Panc1 (cell line): Measurements from ENCODE around the gene PHF2. TPM values are rescaled to one million over a fixed set of nuclear protein-coding genes. Genes with fewer than 3 reads are reported as not detected.

Experiments used
- ATAC-seq: fragments of 200-7000 bp; cut with Tn5 transposase; 2 replicates; pipeline ENCODE4 v1.9.1; 2020; ENCODE audit warnings: mild to moderate bottlenecking, moderate library complexity
- BruUV-seq: library from RNA; stranded (reverse); fragments of 400-500 nt; replicated peaks from 2 replicates; lab custom pipeline; 2021; lab: Mats Ljungman, UMichigan
- CTCF ChIA-PET: fragments of 300-600 bp; sonication (Branson Sonifier 250); formaldehyde crosslinking; loops from one replicate; lab custom pipeline; 2022; ENCODE audit warnings: antibody characterized with exemption; lab: Charles Lee
- POLR2A ChIA-PET: fragments of 300-600 bp; sonication (Branson Sonifier 250); formaldehyde crosslinking; loops from one replicate; lab custom pipeline; 2022; ENCODE audit warnings: antibody characterized with exemption; lab: Charles Lee
- DNase-seq: peaks from one replicate; pipeline ENCODE4 v3.0.0-alpha.2; 2010; ENCODE audit warnings: low read depth, low spot score
- H3K27ac ChIP-seq: 2 replicates; pipeline ENCODE4 v1.5.1; 2011; ENCODE audit warnings: mild to moderate bottlenecking, low read length, inconsistent platforms
- H3K27me3 ChIP-seq: fragments of 200-500 bp; sonication (Bioruptor generic); 2 replicates; pipeline ENCODE4 v1.6.0; 2014; ENCODE audit warnings: low read length, inconsistent platforms; ENCODE audit not compliant: control insufficient read depth, insufficient read depth
- H3K36me3 ChIP-seq: fragments of 200-500 bp; sonication (Bioruptor generic); 2 replicates; pipeline ENCODE4 v1.5.1; 2014; ENCODE audit warnings: inconsistent platforms, mild to moderate bottlenecking, low read length, moderate library complexity; ENCODE audit not compliant: control insufficient read depth, insufficient read depth
- H3K4me1 ChIP-seq: 2 replicates; pipeline ENCODE4 v1.5.1; 2011; ENCODE audit warnings: inconsistent platforms, mild to moderate bottlenecking, low read length, moderate library complexity; ENCODE audit not compliant: control insufficient read depth, insufficient read depth
- H3K4me3 ChIP-seq, 2 experiments: 2 replicates each; pipeline ENCODE4 v1.5.1; 2011 to 2012; ENCODE audit warnings: low read depth in 2 of 2, low read length in 2 of 2, mild to moderate bottlenecking in 2 of 2, inconsistent platforms in 1 of 2, moderate library complexity in 1 of 2
- H3K9me3 ChIP-seq: fragments of 200-500 bp; sonication (Bioruptor generic); 2 replicates; pipeline ENCODE4 v1.5.1; 2014; ENCODE audit warnings: low read depth, mild to moderate bottlenecking, inconsistent platforms, low read length, moderate library complexity; ENCODE audit not compliant: control insufficient read depth, insufficient read depth
- POLR2AphosphoS5 ChIP-seq: IDR thresholded peaks from 2 replicates; pipeline ENCODE4 v1.6.1; 2012; ENCODE audit warnings: mild to moderate bottlenecking, low read depth, low read length, moderate library complexity
- SIN3A ChIP-seq: IDR thresholded peaks from 2 replicates; pipeline ENCODE4 v1.6.1; 2012; ENCODE audit warnings: low read depth, mild to moderate bottlenecking, low read length, moderate library complexity, borderline replicate concordance; ENCODE audit not compliant: insufficient read depth
- TCF7L2 ChIP-seq: IDR thresholded peaks from 2 replicates; pipeline ENCODE4 v1.6.1; 2011; ENCODE audit warnings: mild to moderate bottlenecking, low read depth, low read length, inconsistent platforms
- in situ Hi-C: cut with HindIII; loops from 2 replicates; pipeline ENCODE4 v1.10.0; 2016; ENCODE audit warnings: low sequenced_read_pairs, low pct_unique_long_range_greater_than_20kb
- intact Hi-C: fragments of 100-400 bp; cut with micrococcal nuclease; formaldehyde crosslinking; loops from one replicate; pipeline ENCODE4 v1.10.0; 2022; ENCODE audit not compliant: unreplicated experiment
- total RNA-seq: library from RNA; stranded (reverse); gene quantifications from one replicate; pipeline ENCODE4 v1.2.1, GENCODE V29; 2021; ENCODE audit not compliant: unreplicated experiment
- TF ChIP-seq, protein P1 (sequence below): fragments of 450-650 bp; IDR thresholded peaks from 2 replicates; pipeline ENCODE4 v1.5.1; 2017; ENCODE audit warnings: mild to moderate bottlenecking
- TF ChIP-seq, protein P2 (sequence below), 2 experiments: IDR thresholded peaks; 2 replicates each; pipeline ENCODE4 v1.6.1; 2011 to 2012; ENCODE audit warnings: low read depth in 2 of 2, control low read depth in 1 of 2, low read length in 1 of 2, mild to moderate bottlenecking in 1 of 2, moderate library complexity in 1 of 2; ENCODE audit not compliant: insufficient read depth in 1 of 2

The PHF2 gene
- total RNA-seq, 1 experiment from 2014 or later = 16.6 TPM

- in situ Hi-C loops = no loop called here
- ChIA-PET POLR2A (no interaction called here), CTCF (no interaction called here)
- Histone ChIP-seq H3K36me3 (no peaks in the 10 kb centered on the region), H3K27ac (no peak overlapping the region), H3K9me3 (no peaks in the 10 kb centered on the region; the same call in 1 of the 2 replicates), H3K4me1 (no peaks in the 10 kb centered on the region; the same call in none of the 2 replicates), H3K4me3 (no peak overlapping the region), H3K27me3 (no peaks in the 10 kb centered on the region)
- intact Hi-C loops = no loop called here
- BruUV-seq = no TSS peak
- TF ChIP-seq SIN3A = no peak
- TF ChIP-seq, protein P1, sequence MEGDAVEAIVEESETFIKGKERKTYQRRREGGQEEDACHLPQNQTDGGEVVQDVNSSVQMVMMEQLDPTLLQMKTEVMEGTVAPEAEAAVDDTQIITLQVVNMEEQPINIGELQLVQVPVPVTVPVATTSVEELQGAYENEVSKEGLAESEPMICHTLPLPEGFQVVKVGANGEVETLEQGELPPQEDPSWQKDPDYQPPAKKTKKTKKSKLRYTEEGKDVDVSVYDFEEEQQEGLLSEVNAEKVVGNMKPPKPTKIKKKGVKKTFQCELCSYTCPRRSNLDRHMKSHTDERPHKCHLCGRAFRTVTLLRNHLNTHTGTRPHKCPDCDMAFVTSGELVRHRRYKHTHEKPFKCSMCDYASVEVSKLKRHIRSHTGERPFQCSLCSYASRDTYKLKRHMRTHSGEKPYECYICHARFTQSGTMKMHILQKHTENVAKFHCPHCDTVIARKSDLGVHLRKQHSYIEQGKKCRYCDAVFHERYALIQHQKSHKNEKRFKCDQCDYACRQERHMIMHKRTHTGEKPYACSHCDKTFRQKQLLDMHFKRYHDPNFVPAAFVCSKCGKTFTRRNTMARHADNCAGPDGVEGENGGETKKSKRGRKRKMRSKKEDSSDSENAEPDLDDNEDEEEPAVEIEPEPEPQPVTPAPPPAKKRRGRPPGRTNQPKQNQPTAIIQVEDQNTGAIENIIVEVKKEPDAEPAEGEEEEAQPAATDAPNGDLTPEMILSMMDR = no peak
- TF ChIP-seq, protein P2, sequence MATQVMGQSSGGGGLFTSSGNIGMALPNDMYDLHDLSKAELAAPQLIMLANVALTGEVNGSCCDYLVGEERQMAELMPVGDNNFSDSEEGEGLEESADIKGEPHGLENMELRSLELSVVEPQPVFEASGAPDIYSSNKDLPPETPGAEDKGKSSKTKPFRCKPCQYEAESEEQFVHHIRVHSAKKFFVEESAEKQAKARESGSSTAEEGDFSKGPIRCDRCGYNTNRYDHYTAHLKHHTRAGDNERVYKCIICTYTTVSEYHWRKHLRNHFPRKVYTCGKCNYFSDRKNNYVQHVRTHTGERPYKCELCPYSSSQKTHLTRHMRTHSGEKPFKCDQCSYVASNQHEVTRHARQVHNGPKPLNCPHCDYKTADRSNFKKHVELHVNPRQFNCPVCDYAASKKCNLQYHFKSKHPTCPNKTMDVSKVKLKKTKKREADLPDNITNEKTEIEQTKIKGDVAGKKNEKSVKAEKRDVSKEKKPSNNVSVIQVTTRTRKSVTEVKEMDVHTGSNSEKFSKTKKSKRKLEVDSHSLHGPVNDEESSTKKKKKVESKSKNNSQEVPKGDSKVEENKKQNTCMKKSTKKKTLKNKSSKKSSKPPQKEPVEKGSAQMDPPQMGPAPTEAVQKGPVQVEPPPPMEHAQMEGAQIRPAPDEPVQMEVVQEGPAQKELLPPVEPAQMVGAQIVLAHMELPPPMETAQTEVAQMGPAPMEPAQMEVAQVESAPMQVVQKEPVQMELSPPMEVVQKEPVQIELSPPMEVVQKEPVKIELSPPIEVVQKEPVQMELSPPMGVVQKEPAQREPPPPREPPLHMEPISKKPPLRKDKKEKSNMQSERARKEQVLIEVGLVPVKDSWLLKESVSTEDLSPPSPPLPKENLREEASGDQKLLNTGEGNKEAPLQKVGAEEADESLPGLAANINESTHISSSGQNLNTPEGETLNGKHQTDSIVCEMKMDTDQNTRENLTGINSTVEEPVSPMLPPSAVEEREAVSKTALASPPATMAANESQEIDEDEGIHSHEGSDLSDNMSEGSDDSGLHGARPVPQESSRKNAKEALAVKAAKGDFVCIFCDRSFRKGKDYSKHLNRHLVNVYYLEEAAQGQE (IDR thresholded peaks at IDR 0.05; ENCODE audit: insufficient read depth in 1 of 2, low read depth in 2 of 2, low read length in 1 of 2) = no peak
- TF ChIP-seq POLR2AphosphoS5 = no peak
- no peak for TF ChIP-seq TCF7L2
- no peak for DNase-seq
- no peak for ATAC-seq
These were observed 9.3 kb downstream of the PHF2 start for GRCh38 chr9:93585695-93586094.

GRCh38 chr9:93586290-93587057, 10.1 kb downstream of the PHF2 start:
- no TSS peak for BruUV-seq
- in situ Hi-C loops = no loop called here
- Histone ChIP-seq H3K27ac (no peak overlapping the region), H3K9me3 (no peaks in the 10 kb centered on the region; the same call in 1 of the 2 replicates), H3K4me1 (no peaks in the 10 kb centered on the region; the same call in 1 of the 2 replicates), H3K36me3 (no peaks in the 10 kb centered on the region), H3K27me3 (no peaks in the 10 kb centered on the region), H3K4me3 (no peak overlapping the region)
- TF ChIP-seq TCF7L2 (no peak), POLR2AphosphoS5 (no peak), SIN3A (no peak)
- TF ChIP-seq, protein P2 (IDR thresholded peaks at IDR 0.05; ENCODE audit: insufficient read depth in 1 of 2, low read depth in 2 of 2, low read length in 1 of 2) = no peak
- TF ChIP-seq, protein P1 = no peak
- CTCF ChIA-PET = no interaction called here
- POLR2A ChIA-PET = no interaction called here
- ATAC-seq (no peak), DNase-seq (no peak)
- intact Hi-C loops = no loop called here
